Lower lobe of right lung (tissue), 2 donors: ENCODE data around the gene TJP3. TPM values are rescaled to one million over a fixed set of nuclear protein-coding genes. Genes with fewer than 3 reads are reported as not detected.

Experiments
- ATAC-seq, 2 donors: fragments of 200-7000 bp; cut with Tn5 transposase; one replicate each; pipeline ENCODE4 v1.9.1; 2020 to 2022; ENCODE audit warnings: mild to moderate bottlenecking in 2 of 2, moderate library complexity in 2 of 2
- DNase-seq: peaks from one replicate; pipeline ENCODE4 v3.0.0-alpha.2; 2020
- H3K27ac ChIP-seq: fragments of 200-600 bp; one replicate; pipeline ENCODE4 v1.8.0; 2022
- H3K27me3 ChIP-seq: fragments of 200-600 bp; one replicate; pipeline ENCODE4 v1.8.0; 2022; ENCODE audit warnings: low read depth
- H3K36me3 ChIP-seq: fragments of 200-600 bp; one replicate; pipeline ENCODE4 v1.8.0; 2022; ENCODE audit warnings: mild to moderate bottlenecking
- H3K4me1 ChIP-seq: fragments of 200-600 bp; one replicate; pipeline ENCODE4 v1.8.0; 2022
- H3K4me3 ChIP-seq: fragments of 200-600 bp; one replicate; pipeline ENCODE4 v1.8.0; 2022; ENCODE audit warnings: mild to moderate bottlenecking
- H3K9me3 ChIP-seq: fragments of 200-600 bp; one replicate; pipeline ENCODE4 v1.8.0; 2022
- intact Hi-C: fragments of 100-400 bp; cut with DNase I; formaldehyde crosslinking; loops from one replicate; pipeline ENCODE4 v1.11.0; 2022
- total RNA-seq: library from RNA; stranded (reverse); fragmentation: NEBNext Ultra II Directional; extraction: Animal tissue kit (Norgen Biotek cat#: 25700); gene quantifications from one replicate; pipeline ENCODE4 v1.2.1, GENCODE V29; 2021
- TF ChIP-seq, protein P1 (sequence below): fragments of 200-600 bp; IDR thresholded peaks from one replicate; pipeline ENCODE4 v1.8.0; 2022; ENCODE audit warnings: antibody characterized with exemption, mild to moderate bottlenecking
- donor health status: DM: no; HTN: yes; CAD: no; lungs with severe emphysema.

TJP3 gene
- total RNA-seq, 1 donor from 2014 or later = 34.4 TPM

- peaks cover 15% of the 10 kb centered on the region for H3K4me1 ChIP-seq
- H3K27ac ChIP-seq = no peak overlapping the region
- no peaks in the 10 kb centered on the region for H3K36me3 ChIP-seq
- DNase-seq (peak; percentile 91), ATAC-seq (peak; percentile 92 to 95)
- H3K9me3 ChIP-seq = no peaks in the 10 kb centered on the region
- TF ChIP-seq, protein P1, sequence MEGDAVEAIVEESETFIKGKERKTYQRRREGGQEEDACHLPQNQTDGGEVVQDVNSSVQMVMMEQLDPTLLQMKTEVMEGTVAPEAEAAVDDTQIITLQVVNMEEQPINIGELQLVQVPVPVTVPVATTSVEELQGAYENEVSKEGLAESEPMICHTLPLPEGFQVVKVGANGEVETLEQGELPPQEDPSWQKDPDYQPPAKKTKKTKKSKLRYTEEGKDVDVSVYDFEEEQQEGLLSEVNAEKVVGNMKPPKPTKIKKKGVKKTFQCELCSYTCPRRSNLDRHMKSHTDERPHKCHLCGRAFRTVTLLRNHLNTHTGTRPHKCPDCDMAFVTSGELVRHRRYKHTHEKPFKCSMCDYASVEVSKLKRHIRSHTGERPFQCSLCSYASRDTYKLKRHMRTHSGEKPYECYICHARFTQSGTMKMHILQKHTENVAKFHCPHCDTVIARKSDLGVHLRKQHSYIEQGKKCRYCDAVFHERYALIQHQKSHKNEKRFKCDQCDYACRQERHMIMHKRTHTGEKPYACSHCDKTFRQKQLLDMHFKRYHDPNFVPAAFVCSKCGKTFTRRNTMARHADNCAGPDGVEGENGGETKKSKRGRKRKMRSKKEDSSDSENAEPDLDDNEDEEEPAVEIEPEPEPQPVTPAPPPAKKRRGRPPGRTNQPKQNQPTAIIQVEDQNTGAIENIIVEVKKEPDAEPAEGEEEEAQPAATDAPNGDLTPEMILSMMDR = no peak
- H3K4me3 ChIP-seq = peak overlapping the region; percentile 48
- intact Hi-C loops = no loop called here
- peaks cover 45% of the 10 kb centered on the region for H3K27me3 ChIP-seq
Observed at GRCh38 chr19:3721131-3721886, 13.1 kb downstream of the TJP3 start.

GRCh38 chr19:3721887-3722442, 13.8 kb downstream of the TJP3 start:
- H3K4me3 ChIP-seq = peak overlapping the region; percentile 48
- peaks cover 45% of the 10 kb centered on the region for H3K27me3 ChIP-seq
- peaks cover 15% of the 10 kb centered on the region for H3K4me1 ChIP-seq
- no peaks in the 10 kb centered on the region for H3K9me3 ChIP-seq
- no peak overlapping the region for H3K27ac ChIP-seq
- intact Hi-C loops = no loop called here
- ATAC-seq = no peak
- TF ChIP-seq, protein P1 = no peak
- DNase-seq = no peak
- no peaks in the 10 kb centered on the region for H3K36me3 ChIP-seq

- Histone ChIP-seq H3K27me3 (peaks cover 45% of the 10 kb centered on the region), H3K27ac (no peak overlapping the region)
Observed at GRCh38 chr19:3722443-3723109, 14.4 kb downstream of the TJP3 start.

DNA sequence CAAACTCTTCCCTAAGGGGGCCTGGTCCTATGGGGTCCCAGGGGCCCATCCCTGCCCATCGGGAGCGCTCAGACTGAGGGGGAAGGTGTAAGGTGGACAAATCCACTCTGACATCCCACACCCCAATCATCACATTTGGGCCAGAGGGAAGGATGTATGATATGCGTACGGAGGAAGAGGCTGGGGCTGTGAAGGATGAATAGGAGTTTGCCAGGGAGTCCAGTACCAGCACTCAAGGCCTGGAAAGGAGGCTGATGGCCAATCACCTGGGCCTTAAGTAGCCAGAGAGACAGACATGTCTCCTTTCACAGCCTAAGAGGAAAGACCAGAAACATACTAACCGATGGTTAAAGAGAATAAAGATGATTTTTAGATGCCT, 14.9 kb downstream of the TJP3 start:
- Histone ChIP-seq H3K9me3 (no peaks in the 10 kb centered on the region), H3K4me1 (peaks cover 15% of the 10 kb centered on the region), H3K27me3 (peaks cover 45% of the 10 kb centered on the region), H3K27ac (no peak overlapping the region), H3K36me3 (no peaks in the 10 kb centered on the region), H3K4me3 (no peak overlapping the region)
- DNase-seq (no peak), ATAC-seq (no peak)
- TF ChIP-seq, protein P1 = no peak
- intact Hi-C loops = no loop called here

More at GRCh38 chr19:3722443-3723109, 14.4 kb downstream of the TJP3 start:
- TF ChIP-seq, protein P1 = no peak
- ATAC-seq = peak; percentile 28
- Histone ChIP-seq H3K4me1 (peaks cover 15% of the 10 kb centered on the region), H3K36me3 (no peaks in the 10 kb centered on the region), H3K9me3 (no peaks in the 10 kb centered on the region), H3K4me3 (peak overlapping the region; percentile 48)
- peak; percentile 60 for DNase-seq
- intact Hi-C loops = no loop called here

- Histone ChIP-seq H3K4me1 (peaks cover 15% of the 10 kb centered on the region), H3K27ac (no peak overlapping the region)
Observed at GRCh38 chr19:3723883-3724282, 15.7 kb downstream of the TJP3 start.

More at GRCh38 chr19:3723883-3724282, 15.7 kb downstream of the TJP3 start:
- no peak for ATAC-seq
- TF ChIP-seq, protein P1 = no peak
- no peaks in the 10 kb centered on the region for H3K36me3 ChIP-seq
- no peak for DNase-seq
- intact Hi-C loops = no loop called here
- H3K4me3 ChIP-seq = no peak overlapping the region
- H3K9me3 ChIP-seq = no peaks in the 10 kb centered on the region
- H3K27me3 ChIP-seq = peaks cover 42% of the 10 kb centered on the region
